ENCODE data around the gene CYB561A3. TPM values are rescaled to one million over a fixed set of nuclear protein-coding genes. Genes with fewer than 3 reads are reported as not detected.

CYB561A3 gene
- total and polyA plus RNA-seq, 2 of the 13 experiments (the other 11 are each of a cell fraction or from before 2014, with no cell fraction given): 11.4 to 14.9 TPM

- TF ChIP-seq ZNF646 (CRISPR knock-in tag; IDR thresholded peaks at IDR 0.05) (no peak), SIX1 (CRISPR knock-in tag; IDR thresholded peaks at IDR 0.05; ENCODE audit: borderline replicate concordance) (no peak), ZNF333 (CRISPR knock-in tag; IDR thresholded peaks at IDR 0.05; ENCODE audit: borderline replicate concordance) (no peak), FIP1L1 (IDR thresholded peaks at IDR 0.05; ENCODE audit: borderline replicate concordance, insufficient read depth, low read depth, low read length) (no peak), ZNF670 (CRISPR knock-in tag; IDR thresholded peaks at IDR 0.05; ENCODE audit: borderline replicate concordance) (0 out of 2 replicates have a peak, but pooled peaks have one; percentile 31), HNF4G (IDR thresholded peaks at IDR 0.05; ENCODE audit: borderline replicate concordance, low read depth, low read length) (peak; percentile 94), HNF4G (CRISPR knock-in tag; IDR thresholded peaks at IDR 0.05; ENCODE audit: borderline replicate concordance, low read depth) (peak; percentile 80), TFAP4 (IDR thresholded peaks at IDR 0.05; ENCODE audit: borderline replicate concordance, low read depth) (no peak), GPN1 (CRISPR knock-in tag; IDR thresholded peaks at IDR 0.05; ENCODE audit: borderline replicate concordance) (no peak), ZNF329 (CRISPR knock-in tag; IDR thresholded peaks at IDR 0.05; ENCODE audit: low read depth) (no peak; the same call in 1 of the 2 replicates), KLF12 (CRISPR knock-in tag; IDR thresholded peaks at IDR 0.05; ENCODE audit: borderline replicate concordance) (no peak; the same call in 1 of the 2 replicates), NR2F2 (IDR thresholded peaks at IDR 0.05; ENCODE audit: borderline replicate concordance, low read depth) (no peak; the same call in 1 of the 2 replicates), RARA (CRISPR knock-in tag; IDR thresholded peaks at IDR 0.05) (no peak; the same call in none of the 2 replicates), ATF4 (CRISPR knock-in tag; IDR thresholded peaks at IDR 0.05) (no peak), SPEN (CRISPR knock-in tag; IDR thresholded peaks at IDR 0.05; ENCODE audit: low read depth) (peak; percentile 83; the same call in 1 of the 2 replicates), YEATS4 (CRISPR knock-in tag; IDR thresholded peaks at IDR 0.05; ENCODE audit: borderline replicate concordance) (peak; percentile 56; the same call in 1 of the 2 replicates)
- TF ChIP-seq, protein P1, sequence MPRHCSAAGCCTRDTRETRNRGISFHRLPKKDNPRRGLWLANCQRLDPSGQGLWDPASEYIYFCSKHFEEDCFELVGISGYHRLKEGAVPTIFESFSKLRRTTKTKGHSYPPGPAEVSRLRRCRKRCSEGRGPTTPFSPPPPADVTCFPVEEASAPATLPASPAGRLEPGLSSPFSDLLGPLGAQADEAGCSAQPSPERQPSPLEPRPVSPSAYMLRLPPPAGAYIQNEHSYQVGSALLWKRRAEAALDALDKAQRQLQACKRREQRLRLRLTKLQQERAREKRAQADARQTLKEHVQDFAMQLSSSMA (CRISPR knock-in tag; IDR thresholded peaks at IDR 0.05): no peak
- TF ChIP-seq, protein P2, sequence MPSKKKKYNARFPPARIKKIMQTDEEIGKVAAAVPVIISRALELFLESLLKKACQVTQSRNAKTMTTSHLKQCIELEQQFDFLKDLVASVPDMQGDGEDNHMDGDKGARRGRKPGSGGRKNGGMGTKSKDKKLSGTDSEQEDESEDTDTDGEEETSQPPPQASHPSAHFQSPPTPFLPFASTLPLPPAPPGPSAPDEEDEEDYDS (CRISPR knock-in tag; IDR thresholded peaks at IDR 0.05): peak; percentile 86
Measured at GRCh38 chr11:61334434-61335354, 27.0 kb downstream of the CYB561A3 start (continued).

Measured in HepG2 (cell line).